ENCODE measurements around the gene TBC1D21.

TBC1D21 gene

GRCh38 chr15:73915082-73915481, 41.7 kb downstream of the TBC1D21 start (continued):
- no peak for TF ChIP-seq ZNF404 (tag by site-specific recombination; IDR thresholded peaks at IDR 0.05)
- peak; percentile 24; the same call in 1 of the 2 replicates for TF ChIP-seq MEIS1 (CRISPR knock-in tag; IDR thresholded peaks at IDR 0.05; ENCODE audit: borderline replicate concordance)
- no peak for TF ChIP-seq KLF9 (tag by site-specific recombination; IDR thresholded peaks at IDR 0.05; ENCODE audit: low read depth)
- no peak for TF ChIP-seq ZNF488 (tag by site-specific recombination; IDR thresholded peaks at IDR 0.05)
- no peak for TF ChIP-seq ZNF621 (tag by site-specific recombination; IDR thresholded peaks at IDR 0.05)
- no peak for TF ChIP-seq GLIS2 (tag by site-specific recombination; IDR thresholded peaks at IDR 0.05)
- TF ChIP-seq SETDB1 (IDR thresholded peaks at IDR 0.05; ENCODE audit: insufficient read length, low read length) = no peak
- TF ChIP-seq SCRT2 (tag by site-specific recombination; IDR thresholded peaks at IDR 0.05) = no peak
- peak; percentile 52 for TF ChIP-seq PRDM6 (tag by site-specific recombination; IDR thresholded peaks at IDR 0.05)
- no peak for TF ChIP-seq ZNF596 (tag by site-specific recombination; IDR thresholded peaks at IDR 0.05)
- TF ChIP-seq ZNF514 (tag by site-specific recombination; IDR thresholded peaks at IDR 0.05) = no peak
- 0 out of 2 replicates have a peak, but pooled peaks have one; percentile 45 for TF ChIP-seq GFI1B (tag by site-specific recombination; IDR thresholded peaks at IDR 0.05)
- TF ChIP-seq PRDM1 (tag by site-specific recombination; IDR thresholded peaks at IDR 0.05) = 0 out of 2 replicates have a peak, but pooled peaks have one; percentile 7
- no peak for TF ChIP-seq ZNF350 (tag by site-specific recombination; IDR thresholded peaks at IDR 0.05)
- no peak for TF ChIP-seq SP2 (tag by site-specific recombination; IDR thresholded peaks at IDR 0.05)

- CTCF ChIA-PET = interaction anchor here (1.2 to 2.2 kb wide), 4 partner anchors 9 to 130 kb away, joined by 3 to 12 read pairs (median 6); no protein-coding TSS in a partner anchor
Measured at GRCh38 chr15:73918784-73919183, 45.4 kb downstream of the TBC1D21 start.

GRCh38 chr15:73919706-73920105, 46.3 kb downstream of the TBC1D21 start:
- POLR2A ChIA-PET = no interaction called here
- Histone ChIP-seq H3K9me3 (ENCODE audit: control insufficient read depth, insufficient read depth, low read depth, low read length) (no peaks in the 10 kb centered on the region), H3K4me1 (ENCODE audit: control insufficient read depth, insufficient read depth, low read length) (peaks cover 25% of the 10 kb centered on the region), H3K27ac (ENCODE audit: extremely low read depth, low read depth, low read length) (no peak overlapping the region), H3K4me3 (ENCODE audit: low read depth, low read length) (no peak overlapping the region), H3K36me3 (ENCODE audit: control insufficient read depth in 2 of 2, insufficient read depth in 1 of 2, low read length in 2 of 2) (peaks cover 4 to 15% of the 10 kb centered on the region in 2 experiments; a peak in 2 of 3 replicates)
- CTCF ChIA-PET = interaction anchor here (0.6 to 2.8 kb wide), 2 partner anchors 11 to 465 kb away, joined by 3 to 23 read pairs; no protein-coding TSS in a partner anchor
- TF ChIP-seq PRDM6 (tag by site-specific recombination; IDR thresholded peaks at IDR 0.05) (no peak), KLF16 (tag by site-specific recombination; IDR thresholded peaks at IDR 0.05) (no peak), ZNF423 (tag by site-specific recombination; IDR thresholded peaks at IDR 0.05) (no peak), FEZF1 (tag by site-specific recombination; IDR thresholded peaks at IDR 0.05) (no peak), ZNF211 (tag by site-specific recombination; IDR thresholded peaks at IDR 0.05; ENCODE audit: low read depth) (no peak), ZNF600 (tag by site-specific recombination; IDR thresholded peaks at IDR 0.05) (0 out of 2 replicates have a peak, but pooled peaks have one; percentile 16)

More at GRCh38 chr15:73918784-73919183, 45.4 kb downstream of the TBC1D21 start:
- TF ChIP-seq ZNF354C (tag by site-specific recombination; IDR thresholded peaks at IDR 0.05; ENCODE audit: borderline replicate concordance, low read depth) = no peak
- TF ChIP-seq INSM2 (tag by site-specific recombination; IDR thresholded peaks at IDR 0.05) = no peak
- Histone ChIP-seq H3K27ac (ENCODE audit: extremely low read depth, low read depth, low read length) (no peak overlapping the region), H3K4me3 (ENCODE audit: low read depth, low read length) (no peak overlapping the region), H3K36me3 (ENCODE audit: control insufficient read depth in 2 of 2, insufficient read depth in 1 of 2, low read length in 2 of 2) (peaks cover 4 to 15% of the 10 kb centered on the region in 2 experiments; a peak in 2 of 3 replicates), H3K4me1 (ENCODE audit: control insufficient read depth, insufficient read depth, low read length) (peaks cover 16% of the 10 kb centered on the region), H3K9me3 (ENCODE audit: control insufficient read depth, insufficient read depth, low read depth, low read length) (no peaks in the 10 kb centered on the region)
- POLR2A ChIA-PET = interaction anchor here (0.6 kb wide), 1 partner anchor 1154 kb away, joined by 4 read pairs; no protein-coding TSS in a partner anchor

Measured in HEK293 (cell line).